Superior temporal gyrus (tissue), 1 donor: ENCODE measurements around the gene FIBP.
"Not testable (repeated sequence)": the region's sequence is repeated elsewhere in the genome, so short reads cannot be mapped to it uniquely, and the experiment has no call there.

Experiments
- DNase-seq: peaks from one replicate; pipeline ENCODE4 v3.0.0-alpha.2; 2016; ENCODE audit errors: extremely low spot score

FIBP gene

GRCh38 chr11:65915101-65915820, 27.0 kb upstream of the FIBP start:
- no peak for DNase-seq

- DNase-seq: no peak
Measured at GRCh38 chr11:65912845-65913244, 24.6 kb upstream of the FIBP start.

DNA sequence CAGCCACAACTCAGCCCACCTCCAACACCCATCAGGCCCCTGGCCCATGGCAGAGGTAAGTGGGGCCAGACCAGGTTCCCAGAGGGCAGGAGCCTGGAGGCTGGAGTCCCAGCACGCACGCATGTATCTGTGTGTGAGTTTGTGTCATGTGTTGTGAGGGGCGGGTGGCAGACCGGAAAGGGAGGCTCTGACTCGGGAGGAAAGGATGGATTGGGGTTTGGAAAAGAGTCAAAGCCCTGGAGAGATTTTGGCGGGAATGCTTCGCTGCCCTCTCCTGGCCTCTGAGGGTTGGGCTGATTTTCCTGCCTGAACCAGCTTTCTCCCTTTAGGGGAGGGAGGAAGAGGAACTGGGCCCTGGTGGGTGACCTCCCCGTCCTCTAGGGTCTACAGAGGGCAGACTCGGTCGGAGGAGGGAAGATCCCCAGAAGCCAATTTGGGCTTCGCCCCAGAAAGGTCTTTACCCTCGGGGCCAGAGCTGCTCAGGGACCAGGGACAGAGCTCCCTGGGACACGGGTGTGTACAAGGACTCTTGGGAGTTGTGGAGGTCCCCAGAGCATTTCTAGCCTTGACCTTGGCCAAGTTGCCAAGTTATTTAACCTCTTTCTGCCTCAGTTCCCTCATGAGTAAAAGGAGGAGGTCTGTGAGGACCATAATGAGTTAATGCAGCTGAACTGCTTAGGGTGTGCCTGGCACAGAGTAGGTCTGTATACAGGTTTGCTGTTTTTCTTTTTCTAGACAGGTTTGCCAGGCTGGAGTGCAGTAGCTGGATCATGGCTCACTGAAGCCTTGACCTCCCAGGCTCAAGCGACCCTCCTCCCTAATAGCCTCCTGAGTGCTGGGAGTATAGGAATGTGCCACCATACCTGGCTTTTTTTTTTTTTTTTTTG, 23.7 kb upstream of the FIBP start:
- DNase-seq: no peak

DNA sequence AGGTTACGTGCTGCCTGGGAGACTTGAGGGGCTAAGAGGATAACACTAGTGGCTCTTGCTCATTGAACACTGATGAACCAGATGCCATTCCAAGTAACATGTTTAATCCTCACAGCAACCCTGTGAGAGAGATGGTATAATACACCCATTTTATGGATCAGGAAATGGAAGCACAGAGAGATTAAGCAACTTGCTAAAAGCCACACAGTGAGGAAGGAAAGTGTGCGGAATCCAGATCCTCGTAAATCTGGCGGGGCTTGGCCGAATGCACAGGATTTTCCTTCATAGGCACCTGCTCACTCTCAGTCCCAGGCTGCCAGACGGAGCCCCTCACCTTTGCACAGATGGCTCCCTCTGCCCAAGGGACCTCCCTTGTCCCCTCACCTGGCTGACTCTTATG, 19.6 kb upstream of the FIBP start:
- no peak for DNase-seq

GRCh38 chr11:65906602-65907001, 18.3 kb upstream of the FIBP start:
- DNase-seq: no peak

- DNase-seq: no peak
Measured at GRCh38 chr11:65903715-65904114, 15.4 kb upstream of the FIBP start.

GRCh38 chr11:65903068-65903481, 14.8 kb upstream of the FIBP start:
- no peak for DNase-seq

GRCh38 chr11:65900899-65901180, 12.6 kb upstream of the FIBP start:
- DNase-seq: no peak

- no peak for DNase-seq
Measured at GRCh38 chr11:65900125-65900898, 12.0 kb upstream of the FIBP start, which contains the start of gene FOSL1. Gene FOSL1, minus strand, starts transcription at chr11:65900388. Its CDS starts 49 bp downstream, at chr11:65900339.

DNA sequence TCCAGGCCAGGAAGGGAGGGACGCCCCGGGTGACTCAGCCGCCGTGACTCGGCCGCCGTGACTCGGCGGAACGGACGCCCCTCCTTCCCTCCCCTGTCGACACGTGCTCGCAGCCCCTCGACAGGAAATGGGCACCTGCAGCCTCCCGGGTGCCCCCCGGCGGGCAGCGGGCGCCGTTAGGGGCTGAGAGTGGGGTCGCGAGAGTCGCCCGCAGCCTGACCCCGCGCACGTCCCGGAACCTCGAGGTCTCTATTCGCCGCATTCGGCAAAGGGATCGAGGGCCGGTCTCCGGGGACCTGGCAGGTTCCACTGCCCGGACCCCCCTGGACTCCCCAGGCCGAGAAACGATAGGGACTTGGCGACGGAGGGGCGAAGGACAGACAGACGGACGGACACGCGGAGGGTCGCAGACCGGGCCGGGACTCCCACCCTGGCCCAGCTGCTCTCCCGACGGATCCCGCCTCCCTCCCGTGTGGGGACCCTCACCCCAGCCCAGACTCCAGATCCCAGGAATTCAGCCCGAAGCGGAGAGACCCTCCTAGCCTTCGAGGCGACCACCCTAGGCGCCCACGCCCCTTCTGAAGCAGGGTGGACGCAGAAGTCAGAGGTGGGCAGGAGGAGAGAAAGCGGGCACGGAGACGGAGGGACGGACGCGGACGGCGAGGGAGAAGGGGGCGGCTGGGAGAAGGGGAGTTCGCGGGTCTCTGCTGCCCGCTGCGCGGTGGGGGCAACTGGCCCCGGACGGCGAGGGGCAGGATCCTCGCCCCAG, 11.3 kb upstream of the FIBP start:
- no peak for DNase-seq

GRCh38 chr11:65898656-65899355, 10.5 kb upstream of the FIBP start:
- DNase-seq: no peak

GRCh38 chr11:65897020-65897471, 8.8 kb upstream of the FIBP start:
- DNase-seq: no peak

DNA sequence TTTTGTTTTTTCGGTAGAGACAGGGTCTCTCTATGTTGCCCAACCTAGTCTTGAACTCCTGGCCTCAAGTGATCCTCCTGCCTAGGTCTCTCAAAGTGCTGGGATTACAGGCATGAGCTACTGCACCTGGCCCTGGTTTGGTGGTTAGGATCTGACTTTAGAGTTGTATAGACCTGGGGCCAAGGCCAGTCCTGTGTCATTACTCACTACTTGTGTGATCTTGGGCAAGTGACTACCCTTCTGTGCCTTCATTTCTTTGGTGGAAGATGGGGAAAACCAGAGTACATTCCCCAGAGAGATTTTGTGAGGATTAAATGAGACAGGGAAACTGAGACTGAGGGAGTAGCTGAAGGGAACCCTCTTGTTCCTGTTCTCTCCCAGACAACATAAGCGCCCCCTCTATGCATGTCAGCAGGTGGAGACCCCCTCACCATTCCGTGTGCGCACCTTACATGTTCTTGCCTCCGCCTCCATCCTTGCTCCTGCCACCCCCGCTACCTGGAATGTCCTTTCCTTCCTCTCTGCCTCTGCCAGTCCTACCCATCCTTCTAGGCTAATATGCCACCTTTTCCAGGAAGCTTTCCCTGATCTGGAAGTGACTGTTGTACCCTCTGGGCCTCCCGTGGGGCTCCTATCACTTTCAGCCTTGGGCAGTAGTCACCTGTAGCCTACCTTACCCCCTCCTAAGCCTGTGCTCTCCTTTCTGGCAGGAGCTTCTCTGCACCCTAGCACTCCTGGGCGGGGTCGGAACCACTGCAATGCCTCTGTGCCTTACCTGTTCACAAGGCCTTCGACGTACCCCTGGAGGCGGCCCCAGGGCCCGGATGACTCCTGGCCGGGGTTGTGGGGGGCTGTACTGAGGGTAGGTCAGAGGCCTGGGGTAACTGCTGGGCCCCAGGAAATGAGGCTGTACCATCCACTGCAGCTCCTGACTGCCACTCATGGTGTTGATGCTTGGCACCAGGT, 8.0 kb upstream of the FIBP start:
- no peak for DNase-seq

- DNase-seq: no peak
Measured at GRCh38 chr11:65895482-65895981, 7.3 kb upstream of the FIBP start.

DNA sequence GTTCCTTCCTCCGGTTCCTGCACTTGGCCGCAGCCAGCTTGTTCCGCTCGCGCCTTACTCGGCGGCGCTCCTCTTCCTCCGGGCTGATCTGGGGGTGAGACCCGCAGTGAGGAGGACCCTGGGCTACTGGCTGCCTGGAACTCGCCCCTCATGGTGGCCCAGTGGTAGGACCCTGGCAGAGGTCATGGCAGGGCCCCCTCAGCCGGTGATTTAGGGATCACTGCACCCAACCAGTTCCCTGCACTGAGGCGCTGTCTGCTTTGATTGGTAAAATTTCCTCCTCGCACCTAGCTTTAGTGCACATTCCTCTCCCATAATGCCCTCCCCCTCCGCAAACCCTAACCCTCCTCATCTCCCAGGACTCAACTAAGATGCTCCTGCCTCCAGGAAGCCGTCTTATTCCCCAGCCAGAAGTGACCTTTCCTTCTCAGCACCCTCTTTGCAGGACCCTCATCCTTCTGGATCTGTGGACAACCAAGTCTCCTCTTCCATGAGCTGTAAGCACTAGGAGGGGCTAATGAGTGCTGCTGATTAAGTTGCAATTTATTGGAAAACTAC, 5.8 kb upstream of the FIBP start:
- no peak for DNase-seq

DNA sequence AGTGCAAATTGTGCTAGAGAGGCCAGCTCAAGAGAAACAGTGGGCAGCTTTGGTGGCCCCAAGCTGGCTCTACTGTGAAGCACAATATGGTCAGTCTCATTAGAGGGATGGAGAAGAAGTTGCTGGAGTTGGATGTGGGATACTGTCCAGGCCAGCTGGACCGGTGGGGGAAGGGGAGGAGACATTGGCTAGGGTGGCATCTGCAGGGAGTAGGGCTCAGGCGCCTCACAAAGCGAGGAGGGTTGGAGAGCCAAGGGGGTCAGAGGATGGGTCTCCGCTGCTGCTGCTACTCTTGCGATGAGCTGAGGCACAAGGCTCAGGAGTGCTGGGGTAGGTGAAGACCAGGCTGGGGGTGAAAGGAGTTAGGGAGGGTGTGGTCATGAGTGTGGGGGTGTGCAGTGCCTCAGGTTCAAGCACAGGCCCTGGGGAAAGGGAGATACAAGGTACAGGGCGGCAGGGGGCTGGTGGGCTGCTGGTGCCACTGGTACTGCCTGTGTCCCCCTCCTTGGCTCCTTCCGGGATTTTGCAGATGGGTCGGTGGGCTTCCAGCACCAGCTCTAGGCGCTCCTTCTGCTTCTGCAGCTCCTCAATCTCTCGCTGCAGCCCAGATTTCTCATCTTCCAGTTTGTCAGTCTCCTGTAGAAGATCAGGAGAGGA, 4.5 kb upstream of the FIBP start:
- DNase-seq: no peak

GRCh38 chr11:65892137-65892540, 3.9 kb upstream of the FIBP start:
- DNase-seq: not testable (repeated sequence)

- DNase-seq: no peak
Measured at GRCh38 chr11:65891219-65892136, 3.2 kb upstream of the FIBP start.
